Measurements from ENCODE around the gene PSMD1. TPM values are rescaled to one million over a fixed set of nuclear protein-coding genes. Genes with fewer than 3 reads are reported as not detected.

PSMD1 gene
- total and polyA plus RNA-seq, 2 donors (not counting 3 experiments of a cell fraction or from before 2014, with no cell fraction given) = 163 to 209 TPM

DNA sequence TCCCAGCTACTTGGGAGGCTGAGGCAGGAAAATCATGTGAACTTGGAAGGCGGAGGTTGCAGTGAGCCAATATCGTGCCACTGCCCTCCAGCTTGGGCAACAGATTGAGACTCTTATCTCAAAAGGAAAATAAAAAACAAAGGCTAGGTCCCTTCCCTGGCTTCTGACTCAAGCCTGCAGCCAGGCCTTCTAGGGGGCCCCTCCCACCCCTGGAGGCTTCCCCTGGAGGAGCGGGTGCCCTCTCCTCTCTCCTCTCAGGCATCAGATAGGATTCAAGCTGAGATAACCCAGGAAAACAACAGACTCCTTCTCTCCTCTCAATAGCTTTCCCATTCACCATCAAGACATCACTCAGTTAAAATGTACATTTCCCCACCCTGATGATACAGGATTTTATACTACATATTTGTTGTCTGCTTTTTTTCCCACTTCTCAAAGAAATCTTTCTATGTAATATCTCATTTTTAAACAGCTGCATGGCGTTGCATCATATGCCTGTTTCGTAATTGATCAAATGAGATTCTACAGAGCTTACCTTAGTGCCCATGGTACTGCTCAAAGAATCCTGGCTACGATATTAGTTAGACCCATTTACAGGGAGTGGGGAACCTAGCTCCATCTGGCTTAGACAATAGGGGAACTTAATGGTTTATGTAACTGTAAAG lies 40.0 kb upstream of the PSMD1 start:
- ChIA-PET CTCF (interaction anchor here (1.0 kb wide), 1 partner anchor 29 kb away, joined by 4 read pairs; no protein-coding TSS in a partner anchor), POLR2A (no interaction called here)
- Histone ChIP-seq H2AFZ (ENCODE audit: low read depth, low read length) (no peak overlapping the region), H3K9ac (replicated peaks; ENCODE audit: extremely low read depth, insufficient read depth, low read length) (no peak overlapping the region), H3K4me3 (replicated peaks in 1 of 3; ENCODE audit: insufficient read depth in 1 of 3, low read depth in 1 of 3, low read length in 3 of 3) (no peak overlapping the region), H3K27ac (ENCODE audit: insufficient read depth, low read depth, low read length) (no peak overlapping the region), H3K4me2 (ENCODE audit: insufficient read depth, low read length) (no peak overlapping the region), H3K36me3 (ENCODE audit: control insufficient read depth in 2 of 2, extremely low read depth in 1 of 2, insufficient read depth in 2 of 2, low read length in 2 of 2) (no peaks in the 10 kb centered on the region), H3K4me1 (ENCODE audit: control insufficient read depth, extremely low read depth, insufficient read depth, low read length) (no peaks in the 10 kb centered on the region), H3K27me3 (ENCODE audit: control insufficient read depth in 2 of 2, insufficient read depth in 2 of 2, low read length in 2 of 2) (peaks cover 2 to 6% of the 10 kb centered on the region in 2 experiments), H3K9me1 (replicated peaks; ENCODE audit: control insufficient read depth, extremely low read depth, insufficient read depth, low read length) (no peaks in the 10 kb centered on the region), H4K20me1 (replicated peaks; ENCODE audit: control insufficient read depth, extremely low read depth, insufficient read depth, low read length) (no peaks in the 10 kb centered on the region), H3K9me3 (replicated peaks; ENCODE audit: control insufficient read depth, insufficient read depth, low read length) (no peaks in the 10 kb centered on the region), H3K79me2 (ENCODE audit: control insufficient read depth, insufficient read depth, low read length) (no peaks in the 10 kb centered on the region)
- DNase-seq (ENCODE audit: low read depth, low spot score) (no peak), FAIRE-seq (no peak)
- TF ChIP-seq, protein P1, sequence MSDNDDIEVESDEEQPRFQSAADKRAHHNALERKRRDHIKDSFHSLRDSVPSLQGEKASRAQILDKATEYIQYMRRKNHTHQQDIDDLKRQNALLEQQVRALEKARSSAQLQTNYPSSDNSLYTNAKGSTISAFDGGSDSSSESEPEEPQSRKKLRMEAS (IDR thresholded peaks at IDR 0.05; ENCODE audit: insufficient read depth, insufficient read length) = no peak
- intact Hi-C loops (cut with micrococcal nuclease) = no loop called here
- no TSS peak for BruUV-seq (replicated peaks)
- dilution Hi-C loops (cut with MboI; ENCODE audit: extremely low pct_ligation_motif_present, low sequenced_read_pairs) = no loop called here

DNA sequence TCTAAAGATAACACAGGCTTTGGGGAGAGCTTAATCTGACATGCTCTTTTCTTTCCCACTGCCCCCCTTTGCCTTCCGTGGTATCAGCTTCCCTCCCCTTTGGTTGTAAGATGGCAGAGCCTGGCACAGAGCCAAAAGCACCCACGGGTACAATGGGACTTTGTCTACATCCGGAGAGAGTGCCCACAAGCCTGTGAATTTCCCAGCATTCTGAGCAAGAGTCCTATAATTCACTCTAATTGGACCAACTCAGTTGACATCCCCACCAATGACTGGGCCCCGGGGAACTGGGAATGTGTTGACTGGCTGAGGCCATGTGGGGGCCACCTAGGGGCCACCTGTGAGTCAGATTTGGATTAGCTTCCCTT lies 39.5 kb upstream of the PSMD1 start:
- intact Hi-C loops (cut with micrococcal nuclease) (no loop called here), dilution Hi-C loops (cut with MboI; ENCODE audit: extremely low pct_ligation_motif_present, low sequenced_read_pairs) (no loop called here)
- Histone ChIP-seq H3K9me3 (replicated peaks; ENCODE audit: control insufficient read depth, insufficient read depth, low read length) (no peaks in the 10 kb centered on the region), H3K9me1 (replicated peaks; ENCODE audit: control insufficient read depth, extremely low read depth, insufficient read depth, low read length) (no peaks in the 10 kb centered on the region), H3K4me1 (ENCODE audit: control insufficient read depth, extremely low read depth, insufficient read depth, low read length) (no peaks in the 10 kb centered on the region), H4K20me1 (replicated peaks; ENCODE audit: control insufficient read depth, extremely low read depth, insufficient read depth, low read length) (no peaks in the 10 kb centered on the region), H3K27ac (ENCODE audit: insufficient read depth, low read depth, low read length) (no peak overlapping the region), H3K36me3 (ENCODE audit: control insufficient read depth in 2 of 2, extremely low read depth in 1 of 2, insufficient read depth in 2 of 2, low read length in 2 of 2) (no peaks in the 10 kb centered on the region), H3K9ac (replicated peaks; ENCODE audit: extremely low read depth, insufficient read depth, low read length) (no peak overlapping the region), H2AFZ (ENCODE audit: low read depth, low read length) (no peak overlapping the region), H3K79me2 (ENCODE audit: control insufficient read depth, insufficient read depth, low read length) (no peaks in the 10 kb centered on the region), H3K4me2 (ENCODE audit: insufficient read depth, low read length) (no peak overlapping the region), H3K27me3 (ENCODE audit: control insufficient read depth in 2 of 2, insufficient read depth in 2 of 2, low read length in 2 of 2) (peaks cover 2 to 6% of the 10 kb centered on the region in 2 experiments), H3K4me3 (replicated peaks in 1 of 3; ENCODE audit: insufficient read depth in 1 of 3, low read depth in 1 of 3, low read length in 3 of 3) (no peak overlapping the region)
- TF ChIP-seq POLR2A (IDR thresholded peaks at IDR 0.05; ENCODE audit: low read depth, low read length) (no peak), POLR2AphosphoS5 (IDR thresholded peaks at IDR 0.05; ENCODE audit: insufficient read depth, low read depth, low read length) (no peak), MYC (IDR thresholded peaks at IDR 0.05; ENCODE audit: low read depth, low read length) (no peak), FOS (IDR thresholded peaks at IDR 0.05; ENCODE audit: borderline replicate concordance, insufficient read depth, low read length) (no peak), GATA2 (IDR thresholded peaks at IDR 0.05; ENCODE audit: insufficient read depth, insufficient read length, low read depth, low read length) (no peak), EZH2 (IDR thresholded peaks at IDR 0.05; ENCODE audit: borderline replicate concordance, low read depth, low read length, severe bottlenecking) (no peak), JUN (IDR thresholded peaks at IDR 0.05; ENCODE audit: borderline replicate concordance, insufficient read depth, insufficient read length, low read depth) (no peak)
- TF ChIP-seq, protein P2, sequence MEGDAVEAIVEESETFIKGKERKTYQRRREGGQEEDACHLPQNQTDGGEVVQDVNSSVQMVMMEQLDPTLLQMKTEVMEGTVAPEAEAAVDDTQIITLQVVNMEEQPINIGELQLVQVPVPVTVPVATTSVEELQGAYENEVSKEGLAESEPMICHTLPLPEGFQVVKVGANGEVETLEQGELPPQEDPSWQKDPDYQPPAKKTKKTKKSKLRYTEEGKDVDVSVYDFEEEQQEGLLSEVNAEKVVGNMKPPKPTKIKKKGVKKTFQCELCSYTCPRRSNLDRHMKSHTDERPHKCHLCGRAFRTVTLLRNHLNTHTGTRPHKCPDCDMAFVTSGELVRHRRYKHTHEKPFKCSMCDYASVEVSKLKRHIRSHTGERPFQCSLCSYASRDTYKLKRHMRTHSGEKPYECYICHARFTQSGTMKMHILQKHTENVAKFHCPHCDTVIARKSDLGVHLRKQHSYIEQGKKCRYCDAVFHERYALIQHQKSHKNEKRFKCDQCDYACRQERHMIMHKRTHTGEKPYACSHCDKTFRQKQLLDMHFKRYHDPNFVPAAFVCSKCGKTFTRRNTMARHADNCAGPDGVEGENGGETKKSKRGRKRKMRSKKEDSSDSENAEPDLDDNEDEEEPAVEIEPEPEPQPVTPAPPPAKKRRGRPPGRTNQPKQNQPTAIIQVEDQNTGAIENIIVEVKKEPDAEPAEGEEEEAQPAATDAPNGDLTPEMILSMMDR (IDR thresholded peaks at IDR 0.05; ENCODE audit: extremely low read depth in 1 of 2, insufficient read depth in 1 of 2, low read depth in 1 of 2, low read length in 2 of 2) = no peak
- TF ChIP-seq, protein P1 (IDR thresholded peaks at IDR 0.05; ENCODE audit: insufficient read depth, insufficient read length) = no peak
- CTCF ChIA-PET = interaction anchor here (1.0 kb wide), 2 partner anchors 9 to 30 kb away, joined by 3 to 4 read pairs; no protein-coding TSS in a partner anchor
- no peak for DNase-seq (ENCODE audit: low read depth, low spot score)
- no peak for FAIRE-seq
- POLR2A ChIA-PET = no interaction called here
- BruUV-seq (replicated peaks) = no TSS peak
